ENCODE results near the gene CDHR1.
A peak's percentile ranks its signal among the peaks of the same experiment; 100 is the strongest.
"Not testable (repeated sequence)": the region's sequence is repeated elsewhere in the genome, so short reads cannot be mapped to it uniquely, and the experiment has no call there.

The CDHR1 gene

DNA sequence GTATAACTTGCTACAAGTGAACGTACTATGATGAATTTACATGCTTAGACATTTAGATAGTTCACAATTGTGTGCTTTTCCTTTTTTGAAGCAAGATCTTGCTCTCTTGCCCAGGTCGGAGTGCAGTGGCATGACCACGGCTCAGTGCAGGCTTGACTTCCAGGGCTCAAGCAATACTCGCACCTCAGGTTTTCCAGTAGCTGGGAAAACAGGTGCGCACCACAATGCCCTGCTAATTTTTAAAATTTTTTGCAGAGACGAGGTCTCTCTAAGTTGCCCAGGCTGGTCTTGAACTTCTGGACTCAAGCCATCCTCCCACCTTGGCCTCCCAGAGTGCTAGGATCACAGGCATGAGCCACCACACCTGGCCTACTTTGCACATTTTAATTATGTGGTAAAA lies 18.9 kb upstream of the CDHR1 start:
- no peak for DNase-seq (ENCODE audit: low spot score)

DNA sequence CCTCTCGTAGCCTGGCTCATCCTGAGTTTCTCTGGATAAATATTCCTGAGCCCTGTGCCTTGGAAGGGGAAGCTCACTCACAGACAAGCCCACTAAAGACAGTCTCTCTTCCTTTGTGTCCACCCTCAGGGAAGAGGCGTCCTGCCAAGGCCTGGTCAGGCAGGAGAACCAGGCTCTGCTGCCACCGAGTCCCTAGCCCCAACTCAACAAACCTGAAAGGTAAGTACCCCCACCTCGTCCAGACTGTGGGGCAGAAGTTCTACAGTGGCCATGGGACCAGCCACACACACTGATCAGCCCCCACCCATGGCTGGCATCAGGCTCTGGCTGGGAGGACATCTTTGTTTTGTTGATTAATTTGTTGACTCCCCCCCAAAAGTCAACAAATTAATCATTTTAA lies 18.0 kb upstream of the CDHR1 start:
- no peak for DNase-seq (ENCODE audit: low spot score)

DNA sequence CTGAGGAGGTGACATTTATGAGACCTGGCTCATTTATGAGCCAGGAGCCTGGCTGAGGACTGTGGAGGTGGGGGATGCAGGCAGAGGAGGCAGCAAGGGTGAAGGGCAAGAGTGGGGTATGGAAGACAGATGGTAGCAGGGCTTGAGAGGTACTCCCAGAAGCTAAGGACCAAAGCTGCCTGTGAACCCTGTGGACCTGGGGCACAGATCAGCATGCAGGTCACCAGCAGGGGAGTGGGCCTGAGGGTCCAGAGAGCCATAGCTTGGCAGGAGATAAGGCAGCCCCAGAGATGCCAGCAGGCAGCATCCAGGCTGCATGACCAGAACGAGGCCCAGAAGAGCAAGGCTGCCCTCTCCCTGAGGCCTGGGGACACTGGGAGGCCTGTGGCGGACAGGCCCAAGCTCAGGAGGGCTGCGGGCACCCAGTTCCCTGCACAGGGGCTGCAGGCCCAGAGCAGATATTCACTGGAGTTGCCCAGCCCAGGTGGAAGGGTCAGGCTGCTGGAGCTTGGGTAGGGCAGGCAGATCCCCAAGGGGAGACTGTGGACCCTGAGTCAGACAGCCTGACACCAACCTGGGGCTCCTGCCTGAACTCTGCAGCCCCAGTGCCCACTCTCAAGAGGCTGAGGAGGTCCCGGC lies 17.4 kb upstream of the CDHR1 start:
- DNase-seq (ENCODE audit: low spot score) = no peak

DNA sequence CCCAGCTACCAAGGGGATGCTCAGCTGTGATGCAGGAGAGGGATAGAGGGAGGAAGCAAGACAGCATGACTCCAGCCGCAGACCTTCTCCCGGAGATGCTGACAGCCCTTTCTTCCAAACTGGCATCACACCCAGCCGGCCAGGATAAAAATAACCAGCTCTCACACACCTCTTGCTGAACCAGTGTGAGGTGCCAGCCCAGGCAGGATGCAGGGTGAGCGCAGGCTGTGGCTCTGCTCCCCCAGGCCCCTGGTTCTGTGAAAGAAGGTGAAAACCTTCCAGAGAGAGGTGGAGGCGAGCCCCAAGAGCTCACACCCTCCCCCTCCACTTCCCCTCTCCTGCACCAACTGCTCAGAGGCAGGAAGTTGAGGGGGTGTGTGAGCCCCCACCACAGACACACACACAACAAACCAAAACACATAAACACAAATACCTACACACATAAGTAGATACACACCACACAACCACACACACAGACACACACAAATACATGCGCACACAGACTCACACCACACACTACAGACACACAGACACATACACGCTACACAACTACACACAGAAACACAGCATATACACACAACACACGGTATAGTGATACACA lies 16.7 kb upstream of the CDHR1 start:
- DNase-seq (ENCODE audit: low spot score) = no peak

DNA sequence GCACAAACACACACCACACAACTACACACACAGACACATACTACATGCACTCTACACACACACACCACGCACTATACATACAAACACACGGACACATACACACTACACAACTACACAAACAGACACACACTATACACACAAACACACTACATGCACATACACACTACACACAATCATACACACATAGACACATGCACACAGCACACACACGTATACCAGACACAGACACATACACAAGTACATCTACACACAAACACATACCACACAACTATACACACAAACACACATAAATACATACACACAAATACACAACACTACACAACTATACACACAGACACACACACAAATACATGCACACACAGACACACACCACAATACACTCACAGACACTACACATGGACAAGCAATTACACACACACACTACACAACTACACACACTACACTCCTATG lies 16.2 kb upstream of the CDHR1 start:
- no peak for DNase-seq (ENCODE audit: low spot score)

DNA sequence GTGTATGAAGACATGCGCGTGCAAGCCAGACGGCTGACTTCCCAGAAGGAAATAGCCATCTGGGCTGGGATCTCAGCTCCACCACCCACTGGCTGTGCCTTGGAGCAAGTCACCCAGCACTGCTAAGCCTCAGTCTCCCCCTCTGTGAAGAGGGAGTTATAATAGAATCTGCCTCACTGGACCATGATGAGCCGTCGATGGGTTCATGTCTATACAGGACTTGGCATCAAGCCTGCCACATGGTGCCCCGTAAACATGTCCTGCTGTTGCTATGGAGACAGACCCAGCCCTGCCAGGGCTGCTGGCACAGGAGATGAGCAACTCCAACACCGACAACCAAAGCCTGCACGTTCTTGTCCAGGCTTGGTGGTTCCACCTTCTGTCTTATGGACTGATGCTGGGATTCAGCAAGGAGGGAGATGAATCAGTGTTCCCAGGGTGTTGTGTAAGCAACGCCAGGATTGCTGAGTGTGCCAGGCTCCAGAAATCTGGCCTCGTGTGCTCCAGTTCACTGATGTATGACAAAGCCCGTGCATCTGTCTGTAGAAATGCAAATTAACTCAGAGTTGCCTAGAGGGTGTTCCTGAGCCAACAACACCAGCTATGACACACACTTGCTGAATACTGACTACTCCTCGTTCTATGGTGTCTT lies 15.2 kb upstream of the CDHR1 start:
- peak; percentile 58 for DNase-seq (ENCODE audit: low spot score)

DNA sequence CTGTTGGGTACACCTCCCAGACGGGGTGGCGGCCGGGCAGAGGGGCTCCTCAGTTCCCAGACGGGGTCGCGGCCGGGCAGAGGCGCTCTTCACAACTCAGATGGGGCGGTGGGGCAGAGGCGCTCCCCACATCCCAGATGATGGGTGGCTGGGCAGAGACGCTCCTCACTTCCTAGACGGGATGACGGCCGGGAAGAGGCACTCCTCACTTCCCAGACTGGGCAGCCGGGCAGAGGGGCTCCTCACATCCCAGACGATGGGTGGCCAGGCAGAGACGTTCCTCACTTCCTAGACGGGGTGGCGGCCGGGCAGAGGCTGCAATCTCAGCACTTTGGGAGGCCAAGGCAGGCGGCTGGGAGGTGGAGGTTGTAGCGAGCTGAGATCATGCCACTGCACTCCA lies 14.0 kb upstream of the CDHR1 start:
- not testable (repeated sequence) for DNase-seq (ENCODE audit: low spot score)

DNA sequence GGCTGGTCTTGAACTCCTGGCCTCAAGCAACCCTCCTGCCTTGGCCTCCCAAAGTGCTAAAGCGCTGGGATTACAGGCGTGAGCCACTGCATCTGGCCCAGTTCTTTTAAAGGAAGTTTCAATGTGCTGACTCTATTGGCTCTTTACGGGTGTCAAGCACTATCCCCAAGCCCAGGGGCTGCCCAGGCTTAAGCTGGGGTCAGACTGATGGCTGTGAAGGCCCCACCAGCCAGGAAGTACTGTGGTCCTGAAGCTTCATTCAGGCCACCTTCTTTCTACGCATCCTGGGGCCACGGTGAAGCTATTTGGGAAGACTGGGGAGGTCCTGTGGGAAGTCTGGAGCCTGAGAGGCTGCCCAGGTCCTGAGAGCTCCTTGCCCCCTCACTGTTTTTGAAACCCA lies 12.7 kb upstream of the CDHR1 start:
- no peak for DNase-seq (ENCODE audit: low spot score)

DNA sequence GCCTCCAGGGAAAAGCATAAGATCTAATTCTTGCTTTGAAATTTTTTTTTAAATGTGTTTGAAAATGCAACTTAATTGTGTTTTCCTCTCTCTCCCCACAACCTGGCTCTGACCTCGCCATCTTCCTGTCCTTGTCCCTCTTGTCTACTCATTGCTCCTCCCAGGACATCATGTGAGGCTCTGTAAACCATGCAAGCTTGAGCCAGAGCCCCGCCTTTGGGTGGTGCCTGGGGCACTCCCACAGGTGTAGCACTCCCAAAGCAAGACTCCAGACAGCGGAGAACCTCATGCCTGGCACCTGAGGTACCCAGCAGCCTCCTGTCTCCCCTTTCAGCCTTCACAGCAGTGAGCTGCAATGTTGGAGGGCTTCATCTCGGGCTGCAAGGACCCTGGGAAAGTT lies 9.8 kb upstream of the CDHR1 start:
- no peak for DNase-seq (ENCODE audit: low spot score)

DNA sequence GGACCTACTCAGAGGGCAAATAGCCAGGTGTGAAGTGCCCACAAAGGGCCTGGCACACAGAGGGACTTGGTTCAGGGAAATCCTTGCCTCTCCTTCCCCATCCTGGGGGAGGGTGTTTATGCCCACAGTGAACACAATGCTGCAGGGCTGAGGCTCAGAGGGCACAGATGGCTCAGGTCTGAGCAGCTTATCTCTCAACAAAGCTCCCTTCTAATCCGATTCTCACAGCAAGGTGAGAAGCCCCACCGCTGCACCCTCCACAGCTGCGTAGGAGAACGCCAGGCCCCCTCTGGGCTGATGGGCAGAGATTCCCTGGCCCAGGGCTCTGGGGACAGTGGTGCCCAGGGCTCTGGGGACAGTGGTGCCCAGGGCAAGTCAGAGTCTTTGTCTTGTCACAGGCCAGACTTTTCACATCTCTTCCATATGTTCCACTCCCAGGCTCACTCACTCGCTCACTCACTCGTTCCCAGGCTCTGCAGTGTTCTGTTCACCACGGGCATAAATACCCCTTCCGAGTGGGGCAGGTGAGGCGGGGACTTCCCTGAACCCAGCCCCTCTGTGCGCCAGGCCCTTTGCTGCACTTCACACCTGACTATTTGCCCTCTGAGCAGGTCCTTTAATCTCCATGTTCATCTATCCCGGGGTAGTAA lies 8.7 kb upstream of the CDHR1 start:
- DNase-seq (ENCODE audit: low spot score) = no peak

DNA sequence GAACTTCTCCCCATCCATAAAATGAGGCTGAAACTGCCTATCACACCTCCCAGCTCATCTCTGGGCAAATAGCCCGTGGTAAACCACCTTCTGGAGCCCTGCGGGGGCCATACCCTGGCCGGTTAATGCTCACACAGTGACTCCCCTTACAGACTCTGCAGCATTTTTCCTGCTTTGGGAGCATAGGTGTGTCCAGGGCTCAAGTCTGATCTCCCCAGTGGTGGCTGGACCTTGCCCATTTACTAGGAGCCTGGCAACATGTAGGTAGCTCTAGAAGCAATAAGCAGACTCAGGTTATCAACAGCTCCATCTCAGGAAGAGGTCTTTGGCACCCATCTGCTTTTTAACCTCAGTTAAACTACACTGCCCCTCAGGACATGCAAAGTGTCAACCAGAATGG lies 5.5 kb upstream of the CDHR1 start:
- DNase-seq (ENCODE audit: low spot score) = no peak

DNA sequence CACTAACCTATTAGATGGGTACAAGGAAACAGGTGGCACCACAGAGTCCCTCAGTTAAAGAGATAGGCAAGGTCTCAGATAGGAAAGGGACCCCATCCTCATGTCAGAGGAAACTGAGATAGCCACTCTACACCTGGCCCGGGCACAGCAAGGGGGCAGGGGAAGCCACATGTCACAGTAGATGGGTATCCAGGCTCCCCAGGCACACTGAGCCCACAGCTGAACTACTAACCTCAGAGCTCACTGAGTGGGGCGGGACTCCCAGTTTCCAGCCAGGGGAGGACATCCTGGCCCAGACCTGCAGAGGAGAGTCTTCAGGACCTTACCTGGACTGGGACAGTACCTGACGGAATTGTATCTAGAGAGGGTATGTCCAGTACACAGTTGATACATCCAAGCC lies 3.7 kb upstream of the CDHR1 start:
- DNase-seq (ENCODE audit: low spot score) = no peak

DNA sequence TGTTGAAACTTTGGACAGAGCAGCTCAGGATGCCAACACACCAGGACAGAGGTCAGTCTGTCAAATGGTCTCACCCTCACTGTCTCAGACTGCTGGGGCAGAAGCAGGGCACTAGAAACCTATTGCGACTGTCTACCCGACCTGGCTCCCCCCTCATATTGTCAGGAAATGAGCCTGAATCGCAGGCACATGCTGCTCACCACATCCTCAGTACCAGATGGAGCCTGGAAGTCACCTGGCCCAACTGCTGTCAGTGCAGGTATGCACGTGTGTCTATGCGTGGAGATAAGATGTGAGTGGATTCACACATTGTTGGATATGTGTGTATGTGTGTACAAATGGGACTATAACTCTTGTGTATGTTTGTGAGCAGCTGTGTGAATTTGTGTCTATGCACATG lies 3.2 kb upstream of the CDHR1 start:
- DNase-seq (ENCODE audit: low spot score) = no peak

DNA sequence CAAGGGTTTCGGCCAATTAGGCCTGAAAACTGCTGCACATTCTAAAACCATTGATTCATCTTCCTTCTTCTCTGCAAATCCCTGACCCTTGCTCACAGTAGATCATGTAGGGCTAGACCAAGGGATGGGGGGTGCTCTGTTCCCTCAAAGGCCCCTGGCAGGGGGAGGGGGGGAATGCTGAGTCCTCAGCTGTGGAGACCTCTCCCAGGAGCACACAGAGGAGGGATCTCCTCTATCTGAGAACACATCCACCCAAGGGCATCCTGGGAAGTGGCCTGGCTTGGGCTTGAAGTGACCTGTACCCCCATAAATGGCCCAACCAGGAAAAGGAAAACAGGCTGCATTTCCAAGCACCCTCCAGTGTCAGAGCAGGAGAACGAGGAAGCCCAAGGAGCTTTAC lies 1.0 kb upstream of the CDHR1 start:
- no peak for DNase-seq (ENCODE audit: low spot score)

DNA sequence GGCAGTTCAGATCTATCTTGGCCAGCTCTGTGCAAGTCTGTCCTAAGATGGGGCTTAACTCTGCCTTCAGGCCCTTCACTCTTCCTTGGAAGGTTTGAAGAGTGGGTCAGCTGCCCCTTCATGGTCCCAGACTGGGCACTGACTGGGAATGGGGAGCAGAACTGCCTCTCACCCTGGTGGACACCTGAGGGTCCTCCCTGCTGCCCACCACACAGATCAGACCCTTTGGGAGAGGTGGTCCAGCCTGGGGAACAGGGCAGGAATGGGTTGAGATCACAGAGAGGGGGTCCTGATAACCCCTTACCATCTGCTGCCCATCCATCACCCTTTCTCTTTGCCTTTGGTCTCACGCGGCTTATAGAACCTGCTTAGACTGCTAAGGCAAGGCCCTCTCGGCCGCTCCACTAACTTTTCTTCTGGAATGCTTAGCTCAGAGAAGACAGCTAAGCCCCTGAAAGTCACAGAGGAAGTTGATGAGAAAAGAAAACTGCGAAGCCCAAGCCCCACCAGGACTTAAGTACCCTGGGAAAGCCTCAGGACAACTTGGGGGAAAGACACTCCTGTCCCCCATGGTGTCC lies 402 bp upstream of the CDHR1 start:
- DNase-seq (ENCODE audit: low spot score) = no peak

DNA sequence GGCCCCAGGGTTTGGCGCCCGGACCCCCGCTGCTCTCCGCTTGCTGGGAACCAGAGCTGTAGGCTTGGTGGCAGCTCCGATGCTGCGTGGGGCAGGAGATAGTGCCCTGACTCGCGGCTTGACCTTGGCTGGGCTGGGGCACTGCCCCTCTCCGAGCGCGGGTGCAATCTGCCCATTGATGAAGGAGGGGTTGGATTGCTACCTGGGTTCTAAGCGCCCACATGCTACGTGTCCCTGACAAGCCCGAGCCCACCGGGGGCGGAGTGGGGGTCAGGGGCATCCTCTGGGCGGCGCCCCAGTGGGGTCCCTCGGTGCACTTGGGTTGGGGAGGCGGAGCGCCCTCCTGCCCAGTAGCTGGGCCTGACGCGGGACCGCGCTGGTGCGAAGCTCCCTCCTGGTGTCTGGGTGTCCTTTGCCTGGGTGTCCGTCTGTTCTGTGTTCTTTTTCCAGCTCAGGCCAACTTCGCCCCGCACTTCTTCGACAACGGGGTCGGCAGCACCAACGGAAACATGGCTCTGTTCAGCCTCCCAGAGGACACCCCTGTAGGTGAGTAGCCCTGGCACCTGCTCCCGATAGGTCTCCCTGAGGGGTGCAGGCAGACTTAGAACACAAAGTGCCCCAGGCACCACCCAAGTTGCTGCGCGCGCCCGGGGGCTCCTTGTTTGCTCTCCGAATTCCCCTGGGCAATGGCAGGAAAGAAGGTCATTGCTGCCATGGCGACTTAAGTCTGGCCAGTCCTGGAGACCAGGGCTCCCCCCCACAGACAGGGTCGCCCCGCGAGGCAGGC lies 900 bp downstream of the CDHR1 start:
- no peak for DNase-seq (ENCODE audit: low spot score)

DNA sequence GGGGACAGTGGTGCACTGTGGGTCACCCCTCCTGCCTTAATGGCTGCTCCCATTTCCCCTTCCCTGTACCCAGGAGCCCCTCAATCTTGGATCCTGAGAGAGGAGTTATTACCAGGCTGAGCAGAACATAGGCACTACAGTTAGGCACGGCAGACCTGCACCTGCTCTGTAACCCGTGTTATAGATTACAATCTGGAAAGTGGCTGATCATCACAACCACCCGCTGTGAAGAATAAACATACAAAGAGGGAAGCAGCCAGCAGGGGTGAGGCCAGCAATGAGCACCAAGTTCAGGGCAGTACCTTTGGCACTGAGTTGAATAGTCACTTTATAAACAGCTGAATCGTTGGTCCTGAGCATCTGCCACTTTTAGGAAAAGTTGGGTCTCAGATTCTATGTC lies 1.7 kb downstream of the CDHR1 start:
- no peak for DNase-seq (ENCODE audit: low spot score)

DNA sequence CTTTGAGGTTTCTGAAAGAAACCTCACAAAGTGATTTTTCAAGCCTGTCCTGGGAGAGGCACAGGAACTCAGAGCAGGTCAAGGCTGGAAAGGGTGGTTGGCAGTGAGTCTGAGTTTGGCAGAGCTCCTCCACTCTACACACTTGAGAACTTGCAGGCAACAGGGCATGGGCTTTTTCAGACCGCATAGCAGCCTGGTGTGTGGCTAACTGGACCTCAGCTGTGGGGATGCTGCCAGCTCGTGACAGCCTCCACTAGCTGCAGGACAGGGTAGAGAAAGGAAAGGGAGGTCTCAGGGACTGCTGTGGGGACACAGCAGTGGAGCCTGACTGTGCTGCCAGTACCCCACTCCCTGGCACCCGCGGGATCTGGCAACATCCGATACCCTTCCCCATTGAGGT lies 2.6 kb downstream of the CDHR1 start:
- no peak for DNase-seq (ENCODE audit: low spot score)

DNA sequence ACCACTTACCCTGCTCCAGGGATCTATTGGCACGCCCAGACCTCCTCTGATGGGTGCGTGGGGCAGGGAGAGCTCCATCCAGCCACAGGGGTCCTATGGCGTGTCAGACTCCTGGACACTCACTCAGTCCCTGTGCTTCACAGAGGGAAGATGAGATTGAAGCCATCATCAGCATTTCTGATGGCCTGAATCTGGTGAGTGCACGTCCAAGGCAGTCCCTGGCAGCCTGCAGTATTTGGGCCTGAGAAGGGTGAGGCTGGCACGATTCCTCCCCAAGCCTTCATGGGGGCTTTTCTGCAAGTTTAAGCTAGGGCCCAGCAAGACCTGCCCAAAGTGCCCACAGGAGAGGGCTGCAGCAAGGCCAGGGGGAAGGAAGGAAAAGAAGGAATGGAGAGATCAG lies 3.3 kb downstream of the CDHR1 start:
- no peak for DNase-seq (ENCODE audit: low spot score)

DNA sequence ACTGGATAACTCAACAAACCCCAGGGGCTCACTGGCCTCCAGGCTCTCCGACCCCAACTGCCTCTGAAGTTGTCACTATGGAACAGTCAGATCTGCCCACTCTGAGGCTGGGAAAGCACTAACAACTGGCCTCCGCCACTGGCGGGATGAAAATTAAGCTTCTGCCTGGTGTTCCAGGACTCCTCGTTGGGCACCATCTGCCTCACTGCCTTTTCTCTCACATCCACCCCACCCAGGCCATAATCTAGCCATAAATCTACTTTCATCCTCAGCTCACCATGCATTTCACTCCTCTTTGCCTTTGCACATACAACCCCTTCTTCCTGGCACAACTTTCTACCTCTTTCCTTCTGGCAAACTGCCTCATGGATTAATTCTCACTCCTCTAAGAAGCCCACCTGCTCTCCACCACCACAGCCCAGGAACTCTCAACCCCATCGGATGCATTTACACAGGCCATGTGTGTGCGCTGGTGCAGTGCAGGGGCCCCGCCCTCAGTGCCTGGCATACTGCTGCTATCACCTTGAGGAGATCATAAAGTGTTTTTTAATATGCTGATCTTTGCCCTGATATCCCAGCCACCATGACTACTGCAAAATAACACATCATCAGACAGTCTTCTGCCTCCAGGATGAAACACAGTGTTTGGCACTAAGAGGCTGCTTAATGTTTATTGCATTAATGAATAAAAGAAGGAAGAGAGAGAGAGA lies 4.0 kb downstream of the CDHR1 start:
- no peak for DNase-seq (ENCODE audit: low spot score)

DNA sequence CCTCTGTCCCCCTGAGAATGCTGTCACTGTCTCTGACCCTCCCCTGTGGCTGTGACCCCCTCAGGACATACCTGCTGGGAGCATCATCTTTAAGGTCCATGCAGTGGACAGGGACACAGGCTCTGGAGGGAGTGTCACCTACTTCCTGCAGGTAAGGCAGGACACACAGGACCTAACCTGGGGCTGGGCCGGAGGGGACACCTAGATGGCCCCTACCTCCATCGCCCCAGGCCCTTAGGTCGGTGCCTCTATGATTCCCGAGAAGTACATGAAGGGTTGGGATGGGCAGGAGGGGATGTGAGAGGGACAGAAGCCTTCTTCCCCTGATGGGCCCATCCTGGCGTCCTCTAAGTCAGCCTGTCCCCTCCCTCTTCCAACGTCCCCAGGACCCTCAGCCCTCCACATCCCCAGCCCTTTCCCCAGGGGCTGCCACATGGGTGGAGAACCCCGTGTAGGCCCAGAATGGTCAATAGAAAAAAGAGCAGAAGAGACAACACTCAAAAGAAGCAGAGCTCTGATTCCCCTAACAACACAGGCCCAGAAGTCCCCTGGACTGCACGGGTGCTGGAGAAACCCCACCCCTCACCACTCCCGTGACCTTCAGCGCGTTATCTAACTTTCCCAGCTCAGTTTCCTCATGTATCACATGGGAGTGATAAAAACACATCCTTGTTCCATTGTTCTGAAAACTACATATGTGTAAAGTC lies 6.4 kb downstream of the CDHR1 start:
- DNase-seq (ENCODE audit: low spot score) = no peak

Data from GM03348 (cell line).